Measurements from ENCODE around the gene TSHZ2.
"Not testable (repeated sequence)": the region's sequence is repeated elsewhere in the genome, so short reads cannot be mapped to it uniquely, and the experiment has no call there.

TSHZ2 gene

GRCh38 chr20:53319200-53319599, 347.0 kb downstream of the TSHZ2 start:
- DNase-seq (ENCODE audit: low read depth): no peak

DNA sequence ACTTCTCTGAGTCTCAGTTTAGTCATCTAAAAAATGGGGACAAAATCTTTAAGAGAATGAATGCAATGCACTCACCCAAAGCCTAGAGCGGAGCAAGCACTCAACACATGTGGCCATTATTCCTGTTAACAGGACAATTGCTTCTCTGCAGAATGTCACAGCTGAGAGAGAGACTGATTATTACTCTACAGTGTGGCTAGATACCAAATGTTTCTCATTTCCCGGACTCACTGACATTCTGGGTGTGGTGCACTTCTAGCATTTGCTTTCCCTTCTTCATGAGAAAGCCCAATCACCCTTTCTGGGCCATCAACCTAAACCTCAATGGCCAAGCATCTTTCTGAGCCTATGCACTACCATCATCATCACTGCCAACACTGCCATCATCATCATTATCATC, 347.6 kb downstream of the TSHZ2 start:
- no peak for DNase-seq (ENCODE audit: low read depth)

GRCh38 chr20:53320701-53321100, 348.5 kb downstream of the TSHZ2 start:
- DNase-seq (ENCODE audit: low read depth): no peak

GRCh38 chr20:53321596-53321995, 349.4 kb downstream of the TSHZ2 start:
- no peak for DNase-seq (ENCODE audit: low read depth)

DNA sequence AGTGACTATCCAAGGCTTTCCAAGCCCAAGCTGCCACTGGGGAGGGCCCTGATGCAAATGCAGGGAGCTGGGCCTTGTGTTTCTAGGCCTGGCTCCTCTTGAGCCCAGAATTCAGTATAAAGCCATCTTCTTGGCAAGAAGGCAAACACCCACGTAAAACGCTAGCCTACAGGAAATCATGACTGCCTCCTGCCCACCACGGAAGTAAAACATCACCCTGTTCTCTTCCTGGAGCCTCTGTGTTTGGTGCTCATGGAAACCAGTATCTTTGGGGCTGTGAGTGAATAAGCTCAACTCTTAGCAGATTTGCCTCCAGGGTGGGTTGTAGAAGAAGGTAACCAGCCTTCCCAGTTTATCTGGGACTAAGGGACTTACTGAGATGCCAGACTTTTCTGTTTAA, 350.5 kb downstream of the TSHZ2 start:
- DNase-seq (ENCODE audit: low read depth): no peak

DNA sequence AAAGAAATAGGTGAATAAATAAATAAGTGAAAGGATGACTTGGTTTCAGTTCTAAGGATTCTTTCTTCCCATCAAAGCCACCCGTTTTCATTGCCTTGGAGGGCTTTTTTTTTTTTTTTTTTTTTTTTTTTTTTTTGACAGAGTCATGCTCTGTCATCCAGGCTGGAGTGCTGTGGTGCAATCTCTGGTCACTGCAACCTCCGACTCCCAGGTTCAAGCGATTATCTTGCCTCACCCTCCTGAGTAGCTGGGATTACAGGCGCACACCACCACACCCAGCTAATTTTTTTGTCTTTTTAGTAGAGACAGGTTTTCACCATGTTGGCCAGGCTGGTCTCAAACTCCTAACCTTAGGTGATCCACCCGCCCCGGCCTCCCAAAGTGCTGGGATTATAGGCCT, 351.3 kb downstream of the TSHZ2 start:
- DNase-seq (ENCODE audit: low read depth): not testable (repeated sequence)

- no peak for DNase-seq (ENCODE audit: low read depth)
Observed at GRCh38 chr20:53324816-53325215, 352.7 kb downstream of the TSHZ2 start.

- no peak for DNase-seq (ENCODE audit: low read depth)
Observed at GRCh38 chr20:53328961-53329360, 356.8 kb downstream of the TSHZ2 start.

GRCh38 chr20:53329781-53330180, 357.6 kb downstream of the TSHZ2 start:
- DNase-seq (ENCODE audit: low read depth): no peak

GRCh38 chr20:53330601-53331140, 358.5 kb downstream of the TSHZ2 start:
- DNase-seq (ENCODE audit: low read depth): no peak

DNA sequence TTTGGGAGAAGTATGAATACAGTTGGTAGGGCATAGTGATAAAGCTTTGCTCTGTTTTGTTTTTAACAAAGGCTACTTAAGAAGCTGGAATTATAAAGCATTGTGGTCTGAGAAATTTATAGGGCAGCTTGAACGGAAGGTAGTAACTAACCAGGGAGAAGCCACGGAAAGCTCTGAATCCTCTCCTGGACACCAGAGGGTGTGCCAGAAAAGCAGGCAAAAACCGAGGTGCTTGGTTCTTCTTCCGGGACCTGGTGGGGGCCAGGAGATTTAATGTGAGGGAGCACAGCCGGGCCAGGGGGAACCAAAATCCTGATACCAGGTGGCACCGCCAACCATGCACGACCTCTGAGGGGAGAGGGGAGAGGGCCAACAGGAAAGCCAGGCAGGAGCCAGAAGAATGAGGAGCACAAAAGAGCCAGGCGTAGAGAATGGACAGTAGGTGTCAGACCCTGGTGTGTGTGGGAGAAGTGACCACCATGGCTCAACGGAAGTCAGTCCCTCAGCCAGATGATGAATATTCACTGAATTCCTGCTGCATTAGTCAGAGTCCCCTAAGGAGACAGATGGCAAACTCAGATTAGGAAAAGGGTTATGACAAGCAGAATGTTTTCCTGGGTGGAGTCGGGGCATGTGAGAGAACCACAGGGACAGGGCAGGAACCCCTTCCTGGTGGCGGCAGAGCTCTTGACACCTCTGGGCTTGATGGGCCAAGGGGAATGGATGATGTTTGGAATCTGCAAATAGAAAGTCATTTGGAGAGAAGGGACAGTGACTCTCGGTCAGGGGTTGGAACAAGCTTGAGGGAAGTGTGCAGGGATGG, 359.2 kb downstream of the TSHZ2 start:
- peak; percentile 52 for DNase-seq (ENCODE audit: low read depth)

GRCh38 chr20:53332022-53332837, 360.1 kb downstream of the TSHZ2 start:
- no peak for DNase-seq (ENCODE audit: low read depth)

DNA sequence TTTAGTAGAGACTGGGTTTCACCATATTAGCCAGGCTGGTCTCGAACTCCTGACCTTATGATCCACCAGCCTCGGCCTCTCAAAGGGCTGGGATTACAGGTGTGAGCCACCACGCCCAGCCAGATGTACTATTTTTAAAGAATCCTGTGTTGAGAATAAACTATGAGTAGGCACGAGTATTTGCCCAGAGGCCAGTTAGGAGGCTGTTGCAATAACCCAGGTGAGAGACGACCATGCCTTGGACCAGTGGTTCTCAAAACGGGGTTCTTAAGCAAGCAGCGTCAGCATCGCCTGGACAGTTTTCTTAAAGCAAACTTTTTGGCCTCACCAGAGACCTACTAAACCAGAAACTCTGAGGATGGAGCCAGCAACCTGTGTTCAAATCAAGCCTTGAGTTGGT, 362.7 kb downstream of the TSHZ2 start:
- no peak for DNase-seq (ENCODE audit: low read depth)

- DNase-seq (ENCODE audit: low read depth): no peak
Observed at GRCh38 chr20:53335555-53335954, 363.4 kb downstream of the TSHZ2 start.

GRCh38 chr20:53336892-53337291, 364.7 kb downstream of the TSHZ2 start:
- no peak for DNase-seq (ENCODE audit: low read depth)

- DNase-seq (ENCODE audit: low read depth): no peak
Observed at GRCh38 chr20:53337390-53338101, 365.4 kb downstream of the TSHZ2 start.

DNA sequence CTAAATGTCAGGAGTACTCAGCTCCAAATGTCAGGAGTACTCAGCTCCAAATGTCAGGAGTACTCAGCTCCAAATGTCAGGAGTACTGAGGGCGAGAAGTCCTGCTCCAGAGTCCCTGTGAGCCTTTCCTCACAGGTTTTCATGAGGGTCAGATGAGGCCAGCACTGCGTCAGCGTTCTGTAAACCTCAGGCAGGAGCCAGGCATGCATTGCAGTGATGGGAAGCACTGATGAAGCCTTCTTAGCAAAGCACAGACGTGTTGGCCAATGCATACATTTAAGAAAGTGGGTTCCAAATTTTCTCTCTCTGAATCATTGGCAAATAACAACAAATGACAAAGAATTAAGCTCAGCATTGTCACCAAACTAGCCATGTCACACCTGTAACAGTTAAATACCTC, 366.6 kb downstream of the TSHZ2 start:
- no peak for DNase-seq (ENCODE audit: low read depth)

DNA sequence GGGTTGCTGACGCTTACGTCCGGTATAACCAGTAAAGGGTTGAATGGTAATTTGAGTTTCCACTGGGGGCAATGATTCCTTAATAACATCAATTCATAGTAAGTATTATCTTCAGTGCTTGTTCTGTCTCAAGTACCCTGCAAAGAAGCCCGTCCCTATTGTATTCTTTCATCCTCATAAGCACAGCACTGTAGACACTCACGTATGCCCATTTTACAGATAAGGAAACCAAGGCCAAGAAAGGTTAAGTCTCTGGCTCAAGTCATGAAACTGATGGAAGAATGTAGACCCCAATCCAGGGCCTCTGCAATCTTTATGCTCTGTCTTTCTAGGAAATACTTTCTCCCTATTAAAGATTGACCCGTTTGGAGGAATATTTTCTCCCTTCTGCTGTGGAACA, 370.3 kb downstream of the TSHZ2 start:
- no peak for DNase-seq (ENCODE audit: low read depth)

- DNase-seq (ENCODE audit: low read depth): no peak
Observed at GRCh38 chr20:53343448-53343847, 371.3 kb downstream of the TSHZ2 start.

- no peak for DNase-seq (ENCODE audit: low read depth)
Observed at GRCh38 chr20:53344891-53345290, 372.7 kb downstream of the TSHZ2 start.

- DNase-seq (ENCODE audit: low read depth): no peak
Observed at GRCh38 chr20:53345536-53346334, 373.6 kb downstream of the TSHZ2 start.

DNA sequence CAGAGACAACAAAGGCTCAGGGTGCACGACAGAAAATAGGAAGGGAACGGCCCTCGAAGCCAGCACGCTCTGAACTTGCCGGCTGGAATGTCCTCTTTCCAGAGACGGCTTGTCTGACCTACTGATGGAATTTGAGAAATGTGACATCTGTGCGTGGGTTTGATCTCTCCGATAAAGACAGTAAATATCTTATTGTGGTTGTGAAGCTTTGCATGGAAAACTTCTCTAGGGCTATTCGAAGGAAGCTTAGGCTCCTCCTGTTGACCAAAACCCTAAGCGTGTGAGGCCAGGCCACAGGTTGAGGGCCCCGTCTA, 374.1 kb downstream of the TSHZ2 start:
- DNase-seq (ENCODE audit: low read depth): no peak
